Renal pelvis (tissue), 12 donors: Measurements from ENCODE around the gene TRO. TPM values are rescaled to one million over a fixed set of nuclear protein-coding genes. Genes with fewer than 3 reads are reported as not detected.

Experiments used
- DNase-seq: peaks from one replicate; pipeline ENCODE4 v3.0.0-alpha.2; 2013
- long read RNA-seq, 16 experiments: transcript quantifications; one replicate each; lab custom pipeline, GENCODE V29; 2026
- polyA plus RNA-seq, 3 donors: library from polyadenylated mRNA; unstranded; fragments of 120-200 nt; gene quantifications; one replicate each; pipeline ENCODE4 v1.2.1, GENCODE V29; 2013; ENCODE audit not compliant: insufficient read length in 3 of 3

The TRO gene, protein sequence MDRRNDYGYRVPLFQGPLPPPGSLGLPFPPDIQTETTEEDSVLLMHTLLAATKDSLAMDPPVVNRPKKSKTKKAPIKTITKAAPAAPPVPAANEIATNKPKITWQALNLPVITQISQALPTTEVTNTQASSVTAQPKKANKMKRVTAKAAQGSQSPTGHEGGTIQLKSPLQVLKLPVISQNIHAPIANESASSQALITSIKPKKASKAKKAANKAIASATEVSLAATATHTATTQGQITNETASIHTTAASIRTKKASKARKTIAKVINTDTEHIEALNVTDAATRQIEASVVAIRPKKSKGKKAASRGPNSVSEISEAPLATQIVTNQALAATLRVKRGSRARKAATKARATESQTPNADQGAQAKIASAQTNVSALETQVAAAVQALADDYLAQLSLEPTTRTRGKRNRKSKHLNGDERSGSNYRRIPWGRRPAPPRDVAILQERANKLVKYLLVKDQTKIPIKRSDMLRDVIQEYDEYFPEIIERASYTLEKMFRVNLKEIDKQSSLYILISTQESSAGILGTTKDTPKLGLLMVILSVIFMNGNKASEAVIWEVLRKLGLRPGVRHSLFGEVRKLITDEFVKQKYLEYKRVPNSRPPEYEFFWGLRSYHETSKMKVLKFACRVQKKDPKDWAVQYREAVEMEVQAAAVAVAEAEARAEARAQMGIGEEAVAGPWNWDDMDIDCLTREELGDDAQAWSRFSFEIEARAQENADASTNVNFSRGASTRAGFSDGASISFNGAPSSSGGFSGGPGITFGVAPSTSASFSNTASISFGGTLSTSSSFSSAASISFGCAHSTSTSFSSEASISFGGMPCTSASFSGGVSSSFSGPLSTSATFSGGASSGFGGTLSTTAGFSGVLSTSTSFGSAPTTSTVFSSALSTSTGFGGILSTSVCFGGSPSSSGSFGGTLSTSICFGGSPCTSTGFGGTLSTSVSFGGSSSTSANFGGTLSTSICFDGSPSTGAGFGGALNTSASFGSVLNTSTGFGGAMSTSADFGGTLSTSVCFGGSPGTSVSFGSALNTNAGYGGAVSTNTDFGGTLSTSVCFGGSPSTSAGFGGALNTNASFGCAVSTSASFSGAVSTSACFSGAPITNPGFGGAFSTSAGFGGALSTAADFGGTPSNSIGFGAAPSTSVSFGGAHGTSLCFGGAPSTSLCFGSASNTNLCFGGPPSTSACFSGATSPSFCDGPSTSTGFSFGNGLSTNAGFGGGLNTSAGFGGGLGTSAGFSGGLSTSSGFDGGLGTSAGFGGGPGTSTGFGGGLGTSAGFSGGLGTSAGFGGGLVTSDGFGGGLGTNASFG (N-terminal part only)
- 100 to 1,000 TPM; 111 to 124 (median 114) TPM for polyA plus RNA-seq
- long read RNA-seq, donor 1, full-length matches to known transcripts: 6 of 25 reads
- long read RNA-seq, donor 1, partial matches to known transcripts: 19 of 25 reads
- long read RNA-seq, donor 1, other reads (novel, unspliced or antisense): 0 of 25 reads
- long read RNA-seq, donor 2, partial matches to known transcripts: 43 of 50 reads
- long read RNA-seq, donor 2, other reads (novel, unspliced or antisense): 0 of 50 reads
- long read RNA-seq, donor 3, partial matches to known transcripts: 37 of 43 reads
- long read RNA-seq, donor 3, other reads (novel, unspliced or antisense): 0 of 43 reads
- long read RNA-seq, donor 4, partial matches to known transcripts: 38 of 41 reads
- long read RNA-seq, donor 4, other reads (novel, unspliced or antisense): 0 of 41 reads
- long read RNA-seq, donor 5, partial matches to known transcripts: 7 of 10 reads
- long read RNA-seq, donor 5, other reads (novel, unspliced or antisense): 0 of 10 reads
- long read RNA-seq, donor 6, full-length matches to known transcripts: 8 of 38 reads
- long read RNA-seq, donor 6, partial matches to known transcripts: 30 of 38 reads
- long read RNA-seq, donor 6, other reads (novel, unspliced or antisense): 0 of 38 reads
- long read RNA-seq, donor 7, partial matches to known transcripts: 38 of 43 reads
- long read RNA-seq, donor 7, other reads (novel, unspliced or antisense): 0 of 43 reads
- long read RNA-seq, donor 8, partial matches to known transcripts: 21 of 26 reads
- long read RNA-seq, donor 8, other reads (novel, unspliced or antisense): 0 of 26 reads
- long read RNA-seq, donor 9, partial matches to known transcripts: 38 of 42 reads
- long read RNA-seq, donor 9, other reads (novel, unspliced or antisense): 0 of 42 reads
- long read RNA-seq, donor 10, partial matches to known transcripts: 69 of 76 reads
- long read RNA-seq, donor 10, other reads (novel, unspliced or antisense): 0 of 76 reads
- long read RNA-seq, donor 11, partial matches to known transcripts: 33 of 34 reads
- long read RNA-seq, donor 11, other reads (novel, unspliced or antisense): 0 of 34 reads
- long read RNA-seq, donor 12, partial matches to known transcripts: 46 of 52 reads
- long read RNA-seq, donor 12, other reads (novel, unspliced or antisense): 0 of 52 reads
- long read RNA-seq, donor 13, partial matches to known transcripts: 24 of 28 reads
- long read RNA-seq, donor 13, other reads (novel, unspliced or antisense): 0 of 28 reads
- long read RNA-seq, donor 14, partial matches to known transcripts: 46 of 54 reads
- long read RNA-seq, donor 14, other reads (novel, unspliced or antisense): 0 of 54 reads
- long read RNA-seq, donor 15, partial matches to known transcripts: 25 of 33 reads
- long read RNA-seq, donor 15, other reads (novel, unspliced or antisense): 0 of 33 reads
- long read RNA-seq, donor 16, partial matches to known transcripts: 43 of 47 reads
- long read RNA-seq, donor 16, other reads (novel, unspliced or antisense): 0 of 47 reads

DNA sequence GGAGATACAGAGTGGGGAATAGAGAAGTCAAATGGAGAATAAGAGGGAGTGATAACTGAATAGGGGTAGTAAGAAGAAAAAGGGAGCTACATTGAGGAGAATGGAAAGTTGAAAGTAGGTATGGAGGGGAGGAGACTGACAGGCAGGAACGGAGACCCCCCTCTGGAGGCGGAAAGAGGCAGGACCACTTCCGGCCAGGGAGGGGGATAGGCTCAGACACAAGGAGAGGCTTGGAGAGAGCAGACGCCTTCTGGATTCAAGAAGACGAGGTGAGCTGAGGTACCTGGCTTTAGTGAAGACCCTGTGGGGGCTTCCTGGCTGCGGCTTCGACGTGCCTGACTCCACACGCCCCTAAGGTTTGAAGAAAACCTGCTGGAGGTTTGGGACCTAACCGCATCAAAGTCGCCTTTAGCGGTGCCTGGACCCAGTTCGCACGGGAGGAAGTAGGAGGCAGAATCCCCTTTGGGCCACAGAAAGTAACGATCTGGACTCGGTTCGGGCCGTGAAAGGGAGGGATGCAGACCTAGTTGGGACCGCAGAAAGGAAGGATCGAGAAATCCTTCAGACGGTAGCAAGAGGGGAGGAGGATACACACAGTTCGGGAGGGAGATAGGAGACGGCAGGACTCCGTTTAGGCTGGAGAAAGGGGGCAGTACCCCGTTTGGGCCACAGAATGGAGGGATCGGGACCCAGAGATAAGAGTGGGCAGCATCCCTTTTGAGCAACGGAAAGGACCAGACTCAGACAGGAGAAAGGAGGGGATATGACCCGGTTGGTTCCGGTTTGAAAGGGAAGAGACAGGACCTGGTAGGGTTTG, at the start of gene TRO:
TSS of gene TRO (plus strand) at position 215 of the 817 bp plus-strand sequence. CDS start 1,423 bp downstream, outside the sequence.
- peak; percentile 49 for DNase-seq

DNA sequence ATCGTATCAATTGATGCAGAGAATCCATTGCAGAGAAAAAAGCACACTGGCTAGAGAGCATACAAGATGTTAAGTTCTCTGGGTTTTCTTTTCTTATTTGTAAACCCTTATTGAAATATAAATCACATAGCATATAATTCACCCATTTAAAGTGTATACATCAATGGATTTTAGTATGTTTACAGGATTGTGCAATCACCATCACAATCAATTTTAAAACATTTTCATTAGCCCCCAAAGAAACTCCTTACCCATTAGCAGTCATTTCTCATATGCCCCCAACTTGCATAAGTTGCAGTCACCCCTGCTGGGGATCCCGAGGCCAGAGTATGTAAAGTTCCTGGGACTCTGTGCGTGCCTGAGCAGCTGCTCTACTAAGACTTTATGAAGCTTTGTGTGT, 34.9 kb upstream of the TRO start:
- no peak for DNase-seq

DNA sequence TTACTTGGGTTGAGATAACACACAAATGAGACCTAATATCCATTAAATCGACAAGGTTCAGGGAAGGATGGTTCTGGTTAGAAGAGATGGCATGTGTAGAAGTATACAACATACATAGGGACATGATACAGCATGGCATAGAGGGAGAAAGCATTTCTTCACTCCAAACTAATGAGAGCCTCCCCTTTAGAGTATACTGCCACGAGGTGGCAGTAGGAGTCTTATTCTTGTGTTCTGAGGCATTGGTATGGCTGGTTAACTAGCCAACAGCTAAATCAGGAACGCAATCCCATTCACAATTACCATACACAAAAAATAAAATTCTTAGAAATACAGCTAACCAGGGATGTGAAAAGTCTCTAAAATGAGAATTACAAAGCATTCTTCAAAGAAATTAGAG, 29.1 kb upstream of the TRO start:
- peak; percentile 5 for DNase-seq

GRCh38 chrX:54894159-54894558, 26.5 kb upstream of the TRO start:
- DNase-seq: no peak

GRCh38 chrX:54909941-54910340, 10.7 kb upstream of the TRO start:
- DNase-seq: no peak

DNA sequence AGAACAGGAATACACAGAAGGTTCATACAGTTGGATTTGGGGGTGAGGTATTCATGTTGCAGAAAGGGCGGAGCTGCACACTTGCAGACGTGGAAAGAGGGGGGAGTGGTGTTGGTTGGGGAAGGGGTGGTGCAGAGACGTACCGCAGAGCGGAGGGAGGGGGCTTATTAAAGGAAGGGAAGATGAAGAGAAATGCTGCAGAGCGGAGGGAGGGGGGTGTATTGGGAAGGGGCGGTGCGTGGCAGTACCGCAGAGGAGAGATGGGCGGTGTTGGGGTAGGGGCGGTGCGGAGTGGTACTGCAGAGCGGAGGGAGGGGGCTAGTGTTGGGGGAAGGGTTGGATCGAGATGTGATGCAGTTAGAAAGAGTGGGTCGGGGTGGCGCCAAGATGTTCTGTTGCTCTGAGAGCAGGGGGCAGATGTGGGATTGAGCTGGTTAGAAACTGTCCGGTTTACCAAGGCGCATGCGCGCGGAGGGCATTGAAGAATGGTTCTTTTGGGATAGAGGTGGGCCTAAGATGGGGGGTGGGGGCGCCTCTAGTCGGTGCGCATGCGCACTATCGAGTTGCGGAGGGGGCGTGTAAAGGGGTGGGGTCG, 900 bp downstream of the TRO start:
- peak; percentile 75 for DNase-seq

DNA sequence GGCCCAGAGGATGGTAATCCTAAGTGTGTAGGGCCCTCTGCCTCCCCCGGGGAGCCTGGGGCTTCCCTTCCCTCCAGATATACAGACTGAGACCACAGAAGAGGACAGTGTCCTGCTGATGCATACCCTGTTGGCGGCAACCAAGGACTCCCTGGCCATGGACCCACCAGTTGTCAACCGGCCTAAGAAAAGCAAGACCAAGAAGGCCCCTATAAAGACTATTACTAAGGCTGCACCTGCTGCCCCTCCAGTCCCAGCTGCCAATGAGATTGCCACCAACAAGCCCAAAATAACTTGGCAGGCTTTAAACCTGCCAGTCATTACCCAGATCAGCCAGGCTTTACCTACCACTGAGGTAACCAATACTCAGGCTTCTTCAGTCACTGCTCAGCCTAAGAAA, 1.9 kb downstream of the TRO start:
- DNase-seq: no peak

DNA sequence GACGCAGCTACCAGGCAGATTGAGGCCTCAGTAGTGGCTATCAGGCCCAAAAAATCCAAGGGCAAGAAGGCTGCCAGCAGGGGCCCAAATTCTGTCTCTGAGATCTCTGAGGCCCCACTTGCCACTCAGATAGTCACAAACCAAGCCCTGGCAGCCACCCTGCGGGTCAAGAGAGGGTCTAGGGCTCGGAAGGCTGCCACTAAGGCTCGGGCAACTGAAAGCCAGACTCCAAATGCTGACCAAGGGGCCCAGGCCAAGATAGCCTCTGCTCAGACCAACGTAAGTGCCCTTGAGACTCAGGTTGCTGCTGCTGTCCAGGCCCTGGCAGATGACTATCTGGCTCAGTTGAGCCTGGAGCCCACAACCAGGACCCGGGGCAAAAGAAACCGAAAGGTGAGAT, 2.8 kb downstream of the TRO start:
- DNase-seq: no peak

- DNase-seq: no peak
Measured at GRCh38 chrX:54926978-54927377, 6.4 kb downstream of the TRO start.

DNA sequence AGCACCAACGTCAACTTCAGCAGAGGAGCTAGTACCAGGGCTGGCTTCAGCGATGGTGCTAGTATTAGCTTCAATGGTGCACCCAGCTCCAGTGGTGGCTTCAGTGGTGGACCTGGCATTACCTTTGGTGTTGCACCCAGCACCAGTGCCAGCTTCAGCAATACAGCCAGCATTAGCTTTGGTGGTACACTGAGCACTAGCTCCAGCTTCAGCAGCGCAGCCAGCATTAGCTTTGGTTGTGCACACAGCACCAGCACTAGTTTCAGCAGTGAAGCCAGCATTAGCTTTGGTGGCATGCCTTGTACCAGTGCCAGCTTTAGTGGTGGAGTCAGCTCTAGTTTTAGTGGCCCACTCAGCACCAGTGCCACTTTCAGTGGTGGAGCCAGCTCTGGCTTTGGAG, 8.3 kb downstream of the TRO start:
- no peak for DNase-seq

DNA sequence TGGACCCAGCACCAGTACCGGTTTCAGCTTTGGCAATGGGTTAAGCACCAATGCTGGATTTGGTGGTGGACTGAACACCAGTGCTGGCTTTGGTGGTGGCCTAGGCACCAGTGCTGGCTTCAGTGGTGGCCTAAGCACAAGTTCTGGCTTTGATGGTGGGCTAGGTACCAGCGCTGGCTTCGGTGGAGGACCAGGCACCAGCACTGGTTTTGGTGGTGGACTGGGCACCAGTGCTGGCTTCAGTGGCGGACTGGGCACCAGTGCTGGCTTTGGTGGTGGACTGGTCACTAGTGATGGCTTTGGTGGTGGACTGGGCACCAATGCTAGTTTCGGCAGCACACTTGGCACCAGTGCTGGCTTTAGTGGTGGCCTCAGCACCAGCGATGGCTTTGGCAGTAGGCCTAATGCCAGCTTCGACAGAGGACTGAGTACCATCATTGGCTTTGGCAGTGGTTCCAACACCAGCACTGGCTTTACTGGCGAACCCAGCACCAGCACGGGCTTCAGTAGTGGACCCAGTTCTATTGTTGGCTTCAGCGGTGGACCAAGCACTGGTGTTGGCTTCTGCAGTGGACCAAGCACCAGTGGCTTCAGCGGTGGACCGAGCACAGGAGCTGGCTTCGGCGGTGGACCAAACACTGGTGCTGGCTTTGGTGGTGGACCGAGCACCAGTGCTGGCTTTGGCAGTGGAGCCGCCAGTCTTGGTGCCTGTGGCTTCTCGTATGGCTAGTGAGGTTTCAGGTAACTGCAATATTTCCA, 9.8 kb downstream of the TRO start:
- DNase-seq: no peak

DNA sequence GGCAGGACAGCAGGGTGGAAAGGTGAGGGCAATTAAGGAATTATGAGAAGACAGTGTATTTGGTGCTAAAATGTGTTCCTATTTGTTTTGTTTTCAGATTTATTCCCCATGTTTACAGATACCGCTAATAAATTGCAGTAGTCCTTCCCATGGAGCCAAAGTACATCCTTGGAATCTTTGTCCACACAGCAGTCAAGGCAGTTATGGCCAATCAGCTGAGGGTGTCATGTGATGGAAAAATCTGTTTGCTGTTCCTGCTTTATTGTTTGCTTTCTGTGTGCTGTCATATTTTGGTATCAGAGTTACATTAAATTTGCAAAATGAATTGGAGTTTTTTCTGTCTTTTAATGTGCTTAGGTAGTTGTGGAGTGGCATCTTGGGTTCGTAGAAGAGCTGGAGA, 10.5 kb downstream of the TRO start:
- DNase-seq: no peak

DNA sequence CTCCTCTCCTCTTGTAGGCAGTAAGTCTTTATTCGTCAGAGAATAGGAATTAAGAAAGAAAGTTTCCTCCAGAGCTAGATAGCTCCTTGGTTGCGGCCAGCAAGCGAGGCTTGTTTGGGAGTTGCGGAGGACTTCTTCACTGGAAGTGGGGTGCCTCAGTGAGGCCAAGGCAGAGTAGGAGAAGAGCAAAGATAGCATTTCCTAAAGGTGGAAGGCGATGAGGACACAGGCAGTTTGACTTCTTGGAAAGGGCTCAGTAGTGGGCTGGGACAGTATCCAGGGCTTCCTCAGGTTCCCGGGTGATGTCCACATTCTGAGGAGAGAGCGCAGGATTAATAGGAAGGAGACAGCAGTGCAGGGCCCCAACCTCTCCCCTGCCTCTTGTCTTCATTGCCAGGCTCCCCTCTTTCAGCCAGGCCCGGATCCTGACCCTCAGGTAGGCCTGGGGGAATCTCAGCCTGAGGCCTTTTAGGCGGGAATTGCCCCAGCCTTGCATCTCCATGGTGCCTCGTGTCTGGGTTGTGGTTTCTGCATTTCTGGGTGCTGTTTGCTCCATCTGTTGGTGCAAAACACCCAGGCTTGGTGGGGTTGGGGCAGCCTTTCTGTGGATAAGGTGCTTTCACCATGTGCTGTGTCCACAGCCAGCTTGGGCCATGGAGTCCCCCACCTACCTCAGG, 12.7 kb downstream of the TRO start:
- no peak for DNase-seq

DNA sequence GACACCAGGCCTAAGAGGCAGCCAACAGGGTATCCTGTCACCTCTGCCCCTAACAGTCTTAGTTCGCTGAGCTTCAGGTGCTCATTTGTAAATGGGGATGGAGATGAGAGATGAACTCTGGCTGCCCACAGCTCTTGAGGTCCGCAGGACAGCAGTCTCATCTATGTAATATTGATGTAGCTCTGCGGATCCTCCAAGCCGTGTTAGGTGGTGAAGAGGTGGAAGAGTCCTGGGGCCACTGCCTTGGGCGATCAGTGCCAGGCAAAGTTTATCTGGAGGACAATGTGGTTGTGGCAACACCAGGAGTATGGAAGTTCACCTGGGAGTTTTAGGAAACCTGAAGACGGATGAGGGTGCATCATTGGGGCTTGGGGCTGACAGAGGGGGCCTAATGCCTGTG, 13.4 kb downstream of the TRO start:
- no peak for DNase-seq

DNA sequence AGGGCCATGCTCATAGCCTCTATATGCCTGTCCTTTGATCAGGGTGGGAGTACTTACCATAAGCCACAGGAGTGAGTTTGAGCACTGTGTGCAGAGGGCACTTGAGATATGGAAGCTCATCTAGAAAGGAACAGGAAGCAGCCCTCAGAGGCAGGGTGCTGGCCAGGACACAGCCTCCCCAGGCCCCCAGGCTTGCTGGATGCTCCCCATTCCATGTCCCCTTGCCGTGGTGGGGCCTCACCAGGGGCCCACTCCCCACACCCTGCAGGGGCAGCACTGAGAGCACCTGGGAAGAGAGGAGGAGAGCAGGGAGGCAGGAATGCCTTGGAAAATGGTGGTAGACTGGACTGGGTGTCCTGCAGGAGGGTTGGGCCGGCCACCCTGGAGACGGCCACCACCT, 14.3 kb downstream of the TRO start:
- DNase-seq: no peak

GRCh38 chrX:54935306-54935705, 14.7 kb downstream of the TRO start:
- DNase-seq: no peak
